ENCODE measurements around the gene SOHLH2.

The SOHLH2 gene

DNA sequence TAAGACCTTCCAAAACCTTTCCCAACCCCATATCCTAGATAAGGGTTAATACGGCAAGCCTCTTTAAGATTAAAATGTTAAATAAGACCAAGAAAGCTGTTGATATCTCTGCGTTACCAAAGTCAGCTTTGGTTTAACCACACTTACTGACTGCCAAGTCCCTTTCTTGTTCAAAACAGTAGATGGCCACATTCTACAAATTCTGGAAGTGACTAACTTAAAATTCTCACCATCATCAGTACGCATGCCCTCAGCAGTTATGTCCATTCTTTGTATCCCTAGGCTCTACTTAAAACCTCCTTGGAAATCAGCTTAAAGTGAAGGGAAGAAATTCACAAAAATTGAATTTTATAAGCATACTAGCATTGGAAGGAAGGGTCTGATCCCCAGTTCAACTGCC lies 23.6 kb downstream of the SOHLH2 start:
- intact Hi-C loops (cut with DNase I) = no loop called here
- no peak for DNase-seq

DNA sequence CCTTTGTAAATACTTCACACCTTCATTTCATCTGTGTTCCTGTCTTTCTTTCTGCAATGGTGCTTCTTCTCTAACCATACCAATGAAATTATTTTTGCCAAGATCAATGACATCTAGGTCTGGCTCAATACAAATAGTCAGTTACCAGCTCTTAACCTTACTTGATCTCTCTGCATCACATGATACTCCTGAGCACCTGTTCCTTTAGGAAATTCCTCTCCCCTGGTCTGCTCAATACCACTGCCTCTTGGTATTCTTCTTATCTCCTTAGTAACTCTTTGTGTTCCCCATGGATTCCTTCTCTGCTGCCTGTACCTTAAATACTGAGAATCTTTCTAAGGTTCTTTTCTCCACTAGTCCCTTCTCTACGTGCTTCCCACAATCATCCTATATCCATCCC lies 25.9 kb downstream of the SOHLH2 start:
- intact Hi-C loops (cut with DNase I) = no loop called here
- DNase-seq = no peak

GRCh38 chr13:36183901-36184300 lies 30.5 kb downstream of the SOHLH2 start:
- DNase-seq = no peak
- intact Hi-C loops (cut with DNase I) = no loop called here

GRCh38 chr13:36175621-36176020 lies 38.7 kb downstream of the SOHLH2 start:
- intact Hi-C loops (cut with DNase I) = no loop called here
- DNase-seq = no peak

DNA sequence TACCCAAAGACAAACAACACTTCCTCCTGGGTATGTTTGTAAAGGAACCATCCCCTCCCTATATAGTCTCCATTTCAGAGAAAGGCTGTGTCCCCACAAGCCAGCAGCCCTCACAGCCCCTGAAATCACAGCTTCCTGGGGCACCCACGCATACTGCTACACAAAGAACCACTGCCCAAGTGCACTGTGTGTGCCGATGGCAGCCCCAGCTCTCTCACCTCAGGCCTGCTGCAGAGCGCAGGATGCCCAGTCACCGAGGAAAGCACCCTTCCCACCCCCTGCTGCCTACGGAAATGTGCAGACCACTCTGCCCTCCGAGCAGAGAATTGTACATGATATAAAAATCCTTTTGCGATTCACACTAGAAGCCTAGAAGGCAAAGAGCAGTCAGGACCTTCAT lies 39.4 kb downstream of the SOHLH2 start:
- intact Hi-C loops (cut with DNase I) = no loop called here
- peak in 1 of 10 donors; percentile 52 for DNase-seq

GRCh38 chr13:36173571-36174322 lies 40.6 kb downstream of the SOHLH2 start:
- intact Hi-C loops (cut with DNase I) = no loop called here
- no peak for DNase-seq

GRCh38 chr13:36166046-36166445 lies 48.3 kb downstream of the SOHLH2 start:
- intact Hi-C loops (cut with DNase I) = no loop called here
- no peak for DNase-seq

DNA sequence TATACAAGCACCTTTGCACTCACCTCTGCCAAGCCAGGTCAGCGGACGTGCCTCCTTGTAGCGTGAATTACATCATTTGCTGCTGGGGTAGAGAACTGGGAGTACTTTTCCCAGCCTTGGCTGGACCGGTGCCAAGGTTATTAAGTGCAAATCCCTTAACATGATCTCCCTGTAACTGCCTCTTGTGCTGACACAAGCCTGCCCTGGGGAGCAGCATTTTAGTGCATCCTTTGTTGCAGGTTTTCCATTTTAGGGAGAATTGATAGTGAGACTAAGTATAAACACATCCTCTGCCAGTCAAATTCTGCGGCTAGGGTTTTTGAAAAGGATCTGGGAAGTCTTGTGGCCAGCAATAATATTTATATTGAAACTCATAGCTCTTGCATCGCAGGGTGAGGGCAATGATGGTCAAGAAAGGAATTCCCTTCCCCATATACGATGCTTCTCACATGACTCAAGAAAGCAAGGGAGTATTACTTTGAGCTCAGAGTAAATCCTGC lies 50.5 kb downstream of the SOHLH2 start:
- intact Hi-C loops (cut with DNase I) = no loop called here
- DNase-seq = peak in 3 of 10 donors; percentile 54 to 67 (median 55)

GRCh38 chr13:36163286-36163685 lies 51.1 kb downstream of the SOHLH2 start:
- DNase-seq = no peak
- intact Hi-C loops (cut with DNase I) = no loop called here

DNA sequence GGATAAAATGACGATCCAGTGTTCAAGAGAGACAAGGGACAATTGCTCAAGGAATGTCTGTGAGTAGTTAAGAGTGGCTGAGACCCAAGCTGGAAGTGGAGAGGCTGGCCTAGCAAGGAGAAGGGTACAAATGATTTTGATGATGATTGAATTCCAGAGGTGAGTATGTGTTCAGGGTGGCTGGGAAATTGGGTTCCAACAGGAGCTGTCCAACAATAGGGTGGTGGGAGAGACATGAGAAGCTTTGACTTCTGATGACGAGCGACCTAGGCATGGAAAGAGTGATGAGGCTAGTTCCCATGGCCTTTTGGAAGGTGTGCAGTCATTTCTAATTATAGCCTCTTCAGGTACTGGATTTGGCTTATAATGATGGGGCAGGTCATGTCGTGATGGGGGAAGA lies 54.1 kb downstream of the SOHLH2 start:
- intact Hi-C loops (cut with DNase I) = no loop called here
- DNase-seq = no peak

DNA sequence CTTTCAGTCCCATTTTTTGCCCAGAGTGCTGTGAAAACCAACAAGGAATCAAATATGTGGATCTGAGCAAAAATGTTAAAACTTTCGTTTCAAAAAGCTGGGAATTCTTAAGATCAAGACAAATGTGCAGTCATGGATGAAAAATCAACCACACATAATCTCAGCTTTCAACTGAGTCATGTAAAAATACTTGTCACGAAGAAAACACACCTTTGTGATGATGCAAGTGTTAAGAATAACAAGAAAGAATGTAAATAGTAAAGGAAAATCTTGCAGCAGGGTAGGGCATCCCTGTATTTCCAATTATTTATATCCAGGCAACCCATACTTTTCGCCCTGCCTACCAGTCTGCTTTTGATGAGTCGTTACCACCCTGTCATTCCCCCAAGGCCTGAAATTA lies 55.7 kb downstream of the SOHLH2 start:
- intact Hi-C loops (cut with DNase I) = no loop called here
- no peak for DNase-seq

DNA sequence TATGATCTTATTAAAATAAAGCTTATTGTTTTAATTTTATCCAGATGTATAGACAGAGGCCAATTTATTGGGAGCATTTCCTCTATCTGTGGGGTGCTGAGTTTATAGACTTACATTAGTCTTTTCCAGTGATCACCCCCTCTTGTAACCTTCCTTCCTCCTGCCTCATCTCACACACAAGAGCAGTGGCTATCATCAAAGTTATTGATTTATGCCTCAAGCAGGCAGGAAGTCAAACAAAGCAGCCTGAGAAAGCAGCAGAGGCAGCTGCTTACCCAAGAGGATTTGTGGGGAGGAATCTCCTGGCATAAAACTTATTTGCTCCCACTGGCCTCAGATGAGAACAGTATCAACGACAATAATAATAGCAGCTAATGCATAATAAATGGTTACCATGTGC lies 56.9 kb downstream of the SOHLH2 start:
- intact Hi-C loops (cut with DNase I) = no loop called here

DNA sequence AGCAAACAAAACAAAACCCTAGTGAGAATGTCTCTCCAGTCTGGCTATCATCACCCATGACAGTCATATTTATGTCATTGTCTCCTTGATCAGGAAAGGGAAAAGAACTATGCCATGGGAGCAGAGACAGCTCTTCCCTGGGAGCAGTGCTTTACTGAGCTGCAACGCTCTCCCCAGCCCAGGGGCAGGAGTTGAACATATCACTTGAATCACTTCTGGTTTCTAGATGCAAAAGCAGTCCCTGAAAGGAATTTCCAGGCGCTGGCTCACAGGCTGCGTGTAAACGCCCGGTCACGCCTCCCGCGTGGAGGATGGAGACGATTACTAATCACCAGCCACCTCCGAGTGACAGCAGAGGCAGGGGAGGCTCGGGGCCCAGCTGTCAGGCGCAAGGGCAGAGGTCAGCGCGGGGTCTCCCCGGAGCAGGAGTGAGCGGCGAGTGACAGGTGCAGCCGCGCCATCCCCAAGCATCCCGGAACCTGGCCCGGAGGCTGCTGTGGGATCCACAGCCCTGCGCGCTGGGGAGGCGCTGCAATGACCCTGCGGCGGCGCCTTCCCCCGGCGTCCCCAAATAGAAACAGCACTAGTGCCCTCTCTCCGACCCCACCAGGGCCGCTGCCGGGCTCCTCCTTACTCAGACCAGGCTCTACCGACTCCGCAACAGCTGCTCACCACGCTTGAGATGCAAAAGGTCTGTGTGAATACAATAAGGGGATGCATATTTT lies 59.6 kb downstream of the SOHLH2 start:
- intact Hi-C loops (cut with DNase I) = no loop called here
- DNase-seq = peak in 6 of 10 donors; percentile 16 to 90 (median 68)

More for the DNA sequence above, 56.9 kb downstream of the SOHLH2 start:
- DNase-seq = no peak

GRCh38 chr13:36151591-36151990 lies 62.8 kb downstream of the SOHLH2 start:
- intact Hi-C loops (cut with DNase I) = no loop called here
- DNase-seq = no peak

DNA sequence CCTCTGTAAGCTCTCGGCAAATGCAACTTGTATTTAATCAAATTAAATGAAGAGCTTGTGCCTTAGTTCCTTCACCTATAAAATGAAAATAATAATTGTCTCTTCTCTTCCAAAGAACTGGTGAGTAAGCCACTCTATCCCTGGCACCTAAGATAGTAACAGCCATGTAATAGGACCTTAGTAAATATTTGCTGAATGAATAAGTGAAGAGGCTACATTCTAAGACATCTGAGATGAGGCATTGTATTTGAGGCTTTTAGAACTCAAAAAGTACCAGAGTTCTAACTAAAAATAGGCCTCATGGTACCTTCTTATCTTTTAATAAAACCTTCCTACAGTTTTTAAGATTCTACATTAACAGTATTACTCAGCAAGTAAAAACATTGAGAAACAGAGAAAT lies 65.9 kb downstream of the SOHLH2 start:
- DNase-seq = no peak
- intact Hi-C loops (cut with DNase I) = no loop called here

GRCh38 chr13:36147330-36147729 lies 67.0 kb downstream of the SOHLH2 start:
- intact Hi-C loops (cut with DNase I) = no loop called here
- no peak for DNase-seq

DNA sequence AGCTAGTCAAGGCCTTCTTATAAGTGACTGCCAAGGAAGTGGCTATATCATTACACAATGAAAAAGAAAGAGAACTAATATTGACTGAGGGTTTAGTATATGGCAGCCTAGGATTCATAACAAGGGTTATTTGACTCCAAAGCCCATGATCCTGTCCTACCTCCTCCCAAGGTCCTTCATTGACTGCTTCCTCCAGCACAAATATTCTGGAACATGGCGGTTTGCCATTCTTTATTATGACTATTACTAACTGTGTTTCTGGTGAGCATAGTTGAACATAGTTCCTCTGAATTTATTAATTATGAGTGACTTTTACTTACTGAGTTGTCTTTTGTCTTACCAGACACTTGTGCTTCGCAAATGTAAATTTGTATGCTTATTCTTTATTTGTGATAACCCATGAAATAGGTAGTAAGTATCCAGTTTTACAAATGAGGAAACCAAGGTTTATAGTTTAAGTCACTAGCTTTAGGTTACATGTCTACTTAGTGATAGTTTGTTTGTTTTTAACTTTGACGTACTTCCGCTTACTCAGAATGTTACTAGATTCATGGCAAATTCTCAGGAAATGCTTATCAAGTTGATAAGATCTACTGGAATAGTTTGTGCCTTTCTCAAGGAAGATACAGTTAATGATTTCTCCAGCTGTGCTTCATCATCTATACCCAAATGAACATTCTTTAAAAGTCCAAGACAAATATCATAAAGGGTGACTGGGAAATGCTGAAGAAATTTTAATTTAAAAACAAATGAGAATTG lies 67.7 kb downstream of the SOHLH2 start:
- no peak for DNase-seq
- intact Hi-C loops (cut with DNase I) = no loop called here

- intact Hi-C loops (cut with DNase I) = no loop called here
Measured at GRCh38 chr13:36143738-36144137, 70.6 kb downstream of the SOHLH2 start.

GRCh38 chr13:36142735-36143134 lies 71.6 kb downstream of the SOHLH2 start:
- DNase-seq = no peak
- intact Hi-C loops (cut with DNase I) = no loop called here

More at GRCh38 chr13:36143738-36144137, 70.6 kb downstream of the SOHLH2 start:
- no peak for DNase-seq

DNA sequence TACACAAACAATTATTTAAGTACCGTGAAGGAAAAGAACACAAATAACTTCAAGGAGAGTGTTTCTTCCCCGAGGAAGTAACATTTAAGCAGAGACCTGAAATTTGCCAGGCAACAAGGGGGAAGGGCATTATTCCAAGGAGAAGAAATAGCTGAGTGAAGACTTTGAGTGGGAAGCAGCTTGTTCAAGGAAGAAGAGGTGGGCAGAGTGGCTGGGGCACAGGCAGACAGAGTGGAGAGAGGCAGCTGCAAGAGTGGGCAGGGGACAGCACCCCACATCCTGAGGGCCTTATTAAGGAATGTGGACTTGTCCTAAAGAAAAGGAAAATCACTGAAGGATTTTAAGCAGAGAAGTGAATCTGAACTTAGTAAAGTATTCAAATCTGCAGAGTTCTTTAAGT lies 78.5 kb downstream of the SOHLH2 start:
- intact Hi-C loops (cut with DNase I) = no loop called here
- DNase-seq = peak in 1 of 10 donors; percentile 78

GRCh38 chr13:36134632-36135031 lies 79.7 kb downstream of the SOHLH2 start:
- intact Hi-C loops (cut with DNase I) = no loop called here

More at GRCh38 chr13:36134632-36135031, 79.7 kb downstream of the SOHLH2 start:
- DNase-seq = no peak

All from posterior cingulate gyrus (tissue), 11 donors.